ENCODE measurements around the gene CERT1.
A peak's percentile ranks its signal among the peaks of the same experiment; 100 is the strongest.

Gene CERT1

GRCh38 chr5:75513841-75514240, 2.4 kb upstream of the CERT1 start:
- no peak overlapping the region for H3K9ac ChIP-seq (ENCODE audit: low read length)
- peak overlapping the region; percentile 88 for H3K4me3 ChIP-seq (ENCODE audit: low read depth, low read length, poor library complexity, severe bottlenecking)
- H3K27me3 ChIP-seq (ENCODE audit: insufficient read depth, low read length) = no peaks in the 10 kb centered on the region
- no peaks in the 10 kb centered on the region for H3K9me2 ChIP-seq (ENCODE audit: low read depth, low read length)
- peak overlapping the region; percentile 81 for H3K4me2 ChIP-seq (ENCODE audit: low read length)
- TF ChIP-seq, protein P1, sequence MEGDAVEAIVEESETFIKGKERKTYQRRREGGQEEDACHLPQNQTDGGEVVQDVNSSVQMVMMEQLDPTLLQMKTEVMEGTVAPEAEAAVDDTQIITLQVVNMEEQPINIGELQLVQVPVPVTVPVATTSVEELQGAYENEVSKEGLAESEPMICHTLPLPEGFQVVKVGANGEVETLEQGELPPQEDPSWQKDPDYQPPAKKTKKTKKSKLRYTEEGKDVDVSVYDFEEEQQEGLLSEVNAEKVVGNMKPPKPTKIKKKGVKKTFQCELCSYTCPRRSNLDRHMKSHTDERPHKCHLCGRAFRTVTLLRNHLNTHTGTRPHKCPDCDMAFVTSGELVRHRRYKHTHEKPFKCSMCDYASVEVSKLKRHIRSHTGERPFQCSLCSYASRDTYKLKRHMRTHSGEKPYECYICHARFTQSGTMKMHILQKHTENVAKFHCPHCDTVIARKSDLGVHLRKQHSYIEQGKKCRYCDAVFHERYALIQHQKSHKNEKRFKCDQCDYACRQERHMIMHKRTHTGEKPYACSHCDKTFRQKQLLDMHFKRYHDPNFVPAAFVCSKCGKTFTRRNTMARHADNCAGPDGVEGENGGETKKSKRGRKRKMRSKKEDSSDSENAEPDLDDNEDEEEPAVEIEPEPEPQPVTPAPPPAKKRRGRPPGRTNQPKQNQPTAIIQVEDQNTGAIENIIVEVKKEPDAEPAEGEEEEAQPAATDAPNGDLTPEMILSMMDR (IDR thresholded peaks at IDR 0.05; ENCODE audit: low read length) = no peak
- TF ChIP-seq EZH2 (IDR thresholded peaks at IDR 0.05; ENCODE audit: borderline replicate concordance, low read length) = no peak
- no peaks in the 10 kb centered on the region for H3K9me3 ChIP-seq (ENCODE audit: low read length)
- H3K27ac ChIP-seq (ENCODE audit: low read depth, low read length, poor library complexity, severe bottlenecking) = peak overlapping the region; percentile 29
- H4K20me1 ChIP-seq (ENCODE audit: insufficient read depth, low read length) = no peaks in the 10 kb centered on the region
- peaks cover 67% of the 10 kb centered on the region for H3K79me2 ChIP-seq (ENCODE audit: insufficient read depth, low read length)
- H2AFZ ChIP-seq (ENCODE audit: low read length) = no peak overlapping the region
- no peaks in the 10 kb centered on the region for H3F3A ChIP-seq (ENCODE audit: insufficient read depth, low read length)
- H3K36me3 ChIP-seq (ENCODE audit: insufficient read depth, low read length) = no peaks in the 10 kb centered on the region; the same call in 1 of the 2 replicates
- H3K4me1 ChIP-seq (ENCODE audit: insufficient read depth, low read length, severe bottlenecking) = peaks cover 51% of the 10 kb centered on the region

DNA sequence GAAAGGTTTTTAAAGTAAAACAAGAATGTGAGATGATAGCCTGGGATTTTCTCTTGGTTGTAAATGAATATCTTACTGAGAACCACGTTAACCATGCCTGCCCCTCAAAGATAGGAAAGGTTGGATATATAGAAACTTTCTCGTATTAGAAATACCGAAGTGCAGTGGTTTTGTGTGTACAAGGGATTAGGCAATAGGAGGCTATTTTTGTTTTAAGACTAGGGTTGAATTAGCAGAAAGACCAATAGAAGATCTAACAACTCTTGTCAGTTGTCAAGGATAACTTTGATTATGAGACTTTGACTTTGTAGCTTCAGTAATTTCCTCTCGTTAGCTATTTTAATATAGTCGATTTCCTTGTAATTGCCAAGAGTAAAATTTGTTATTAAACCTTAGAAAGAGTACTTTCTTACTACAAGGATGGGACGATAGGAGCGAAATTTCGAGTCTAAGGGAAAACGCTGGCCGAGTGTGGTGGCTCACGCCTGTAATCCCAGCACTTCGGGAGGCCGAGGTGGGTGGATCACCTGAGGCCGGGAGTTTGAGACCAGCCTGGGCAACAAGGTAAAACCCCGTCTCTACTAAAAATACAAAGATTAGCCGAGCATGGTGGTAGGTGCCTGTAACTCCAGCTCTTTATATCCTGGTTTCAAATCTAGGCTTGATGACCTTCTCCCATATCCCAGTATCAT, 1.1 kb upstream of the CERT1 start:
- TF ChIP-seq, protein P1 (IDR thresholded peaks at IDR 0.05; ENCODE audit: low read length) = no peak
- TF ChIP-seq EZH2 (IDR thresholded peaks at IDR 0.05; ENCODE audit: borderline replicate concordance, low read length) = no peak
- peak overlapping the region; percentile 31; the same call in 1 of the 2 replicates for H2AFZ ChIP-seq (ENCODE audit: low read length)
- H4K20me1 ChIP-seq (ENCODE audit: insufficient read depth, low read length) = no peaks in the 10 kb centered on the region
- H3K79me2 ChIP-seq (ENCODE audit: insufficient read depth, low read length) = peaks cover 71% of the 10 kb centered on the region
- H3K27me3 ChIP-seq (ENCODE audit: insufficient read depth, low read length) = no peaks in the 10 kb centered on the region
- H3K9me2 ChIP-seq (ENCODE audit: low read depth, low read length) = no peaks in the 10 kb centered on the region
- H3K9me3 ChIP-seq (ENCODE audit: low read length) = no peaks in the 10 kb centered on the region
- peaks cover 52% of the 10 kb centered on the region for H3K4me1 ChIP-seq (ENCODE audit: insufficient read depth, low read length, severe bottlenecking)
- H3K27ac ChIP-seq (ENCODE audit: low read depth, low read length, poor library complexity, severe bottlenecking) = peak overlapping the region; percentile 69
- peak overlapping the region; percentile 81 for H3K4me2 ChIP-seq (ENCODE audit: low read length)
- peak overlapping the region; percentile 84 for H3K9ac ChIP-seq (ENCODE audit: low read length)
- H3F3A ChIP-seq (ENCODE audit: insufficient read depth, low read length) = no peaks in the 10 kb centered on the region
- 0 out of 2 replicates have a peak, but pooled peaks cover 5% of the 10 kb centered on the region for H3K36me3 ChIP-seq (ENCODE audit: insufficient read depth, low read length)
- peak overlapping the region; percentile 88 for H3K4me3 ChIP-seq (ENCODE audit: low read depth, low read length, poor library complexity, severe bottlenecking)

GRCh38 chr5:75510836-75511434, 494 bp downstream of the CERT1 start:
- H3K4me2 ChIP-seq (ENCODE audit: low read length) = peak overlapping the region; percentile 80
- H3F3A ChIP-seq (ENCODE audit: insufficient read depth, low read length) = no peaks in the 10 kb centered on the region
- peak overlapping the region; percentile 84 for H3K9ac ChIP-seq (ENCODE audit: low read length)
- H3K4me3 ChIP-seq (ENCODE audit: low read depth, low read length, poor library complexity, severe bottlenecking) = peak overlapping the region; percentile 88
- H3K79me2 ChIP-seq (ENCODE audit: insufficient read depth, low read length) = peaks cover 71% of the 10 kb centered on the region
- no peaks in the 10 kb centered on the region for H3K9me3 ChIP-seq (ENCODE audit: low read length)
- H4K20me1 ChIP-seq (ENCODE audit: insufficient read depth, low read length) = no peaks in the 10 kb centered on the region
- H3K9me2 ChIP-seq (ENCODE audit: low read depth, low read length) = no peaks in the 10 kb centered on the region
- H3K27me3 ChIP-seq (ENCODE audit: insufficient read depth, low read length) = no peaks in the 10 kb centered on the region
- peaks cover 5% of the 10 kb centered on the region; the same call in 1 of the 2 replicates for H3K36me3 ChIP-seq (ENCODE audit: insufficient read depth, low read length)
- peak overlapping the region; percentile 22 for H3K27ac ChIP-seq (ENCODE audit: low read depth, low read length, poor library complexity, severe bottlenecking)
- TF ChIP-seq, protein P1 (IDR thresholded peaks at IDR 0.05; ENCODE audit: low read length) = no peak
- no peak for TF ChIP-seq EZH2 (IDR thresholded peaks at IDR 0.05; ENCODE audit: borderline replicate concordance, low read length)
- peaks cover 50% of the 10 kb centered on the region for H3K4me1 ChIP-seq (ENCODE audit: insufficient read depth, low read length, severe bottlenecking)
- no peak overlapping the region for H2AFZ ChIP-seq (ENCODE audit: low read length)

All from OCI-LY1 (cell line).